CD4-positive, CD25-positive, alpha-beta regulatory T cell (primary cell): Measurements from ENCODE around the gene TTLL3. TPM values are rescaled to one million over a fixed set of nuclear protein-coding genes. Genes with fewer than 3 reads are reported as not detected.
"Not testable (repeated sequence)": the region's sequence is repeated elsewhere in the genome, so short reads cannot be mapped to it uniquely, and the experiment has no call there.

Source experiments
- ATAC-seq, 2 donors: fragments of 150-1000 bp; cut with Tn5 transposase; one replicate each; pipeline ENCODE4 v1.10.0; 2021; ENCODE audit warnings: low read depth in 2 of 2, moderate number of reproducible peaks in 2 of 2, moderate library complexity in 1 of 2
- DNase-seq, 3 donors: peaks; one replicate each; pipeline versions ENCODE4 v3.0.0 to v3.0.0-alpha.2; 2012 to 2022; ENCODE audit warnings: mixed read lengths in 1 of 3
- H3K27ac ChIP-seq: one replicate; pipeline ENCODE4 v1.7.0; 2013; ENCODE audit warnings: mild to moderate bottlenecking, low read length; ENCODE audit not compliant: insufficient read depth, poor library complexity, severe bottlenecking
- H3K27me3 ChIP-seq: one replicate; pipeline ENCODE4 v1.7.0; 2013; ENCODE audit warnings: low read length; ENCODE audit not compliant: control insufficient read depth, insufficient read depth
- H3K36me3 ChIP-seq: one replicate; pipeline ENCODE4 v1.7.0; 2013; ENCODE audit warnings: mild to moderate bottlenecking, low read length, moderate library complexity; ENCODE audit not compliant: control insufficient read depth, insufficient read depth
- H3K4me1 ChIP-seq: 2 replicates; pipeline ENCODE4 v1.7.0; 2013; ENCODE audit warnings: mild to moderate bottlenecking, low read length; ENCODE audit not compliant: insufficient read depth, control insufficient read depth, poor library complexity, severe bottlenecking
- H3K4me3 ChIP-seq: one replicate; pipeline ENCODE4 v1.7.0; 2013; ENCODE audit warnings: low read depth, mild to moderate bottlenecking, low read length, moderate library complexity
- H3K9me3 ChIP-seq, 2 experiments: 1 replicate in 1 of 2; 2 replicates in 1 of 2; pipeline ENCODE4 v1.7.0; 2013; ENCODE audit warnings: low read length in 2 of 2, mild to moderate bottlenecking in 1 of 2, moderate library complexity in 1 of 2; ENCODE audit not compliant: control insufficient read depth in 2 of 2
- H3K27ac Mint-ChIP-seq, 3 donors: one replicate each; pipeline ENCODE4 v1.8.0; 2020 to 2022; ENCODE audit warnings: mild to moderate bottlenecking in 3 of 3, mixed read lengths in 3 of 3, moderate library complexity in 2 of 3
- H3K27me3 Mint-ChIP-seq: one replicate; pipeline ENCODE4 v1.8.0; 2022; ENCODE audit warnings: mild to moderate bottlenecking, mixed read lengths
- H3K36me3 Mint-ChIP-seq: one replicate; pipeline ENCODE4 v1.8.0; 2020; ENCODE audit warnings: mixed read lengths
- H3K4me1 Mint-ChIP-seq, 4 donors: one replicate each; pipeline ENCODE4 v1.8.0; 2020 to 2022; ENCODE audit warnings: mixed read lengths in 4 of 4, mild to moderate bottlenecking in 1 of 4
- H3K4me3 Mint-ChIP-seq, 4 donors: one replicate each; pipeline ENCODE4 v1.8.0; 2020 to 2022; ENCODE audit warnings: mild to moderate bottlenecking in 4 of 4, mixed read lengths in 4 of 4, moderate library complexity in 3 of 4
- H3K9me3 Mint-ChIP-seq, 7 donors: one replicate each; pipeline ENCODE4 v1.8.0; 2020 to 2022; ENCODE audit warnings: mixed read lengths in 7 of 7, mild to moderate bottlenecking in 3 of 7, moderate library complexity in 2 of 7
- polyA plus RNA-seq, 4 donors: library from polyadenylated mRNA; unstranded; fragments of 300-500 nt; fragmentation: Illumina TruSeq; gene quantifications; one replicate each; pipeline ENCODE4 v1.2.3, GENCODE V29; 2021
- total RNA-seq: library from RNA; stranded (reverse); gene quantifications from one replicate; pipeline ENCODE4 v1.2.3, GENCODE V29; 2022

Gene TTLL3
- total and polyA plus RNA-seq, 5 donors from 2014 or later = 2.3 to 89.9 (median 3.8) TPM

- Histone ChIP-seq H3K4me3 (no peak overlapping the region), H3K9me3 (no peaks in the 10 kb centered on the region), H3K4me1 (peaks cover 8% of the 10 kb centered on the region), H3K27ac (no peak overlapping the region), H3K27me3 (no peaks in the 10 kb centered on the region), H3K36me3 (no peaks in the 10 kb centered on the region)
- no peak overlapping the region for H3K4me3 Mint-ChIP-seq
- H3K27me3 Mint-ChIP-seq = peaks cover 18% of the 10 kb centered on the region
- H3K4me1 Mint-ChIP-seq = peaks cover 0 to 8% (median 0%) of the 10 kb centered on the region in 4 donors
- DNase-seq (no peak), ATAC-seq (no peak)
- H3K9me3 Mint-ChIP-seq = no peaks in the 10 kb centered on the region
- no peaks in the 10 kb centered on the region for H3K36me3 Mint-ChIP-seq
- H3K27ac Mint-ChIP-seq = peak overlapping the region in 1 of 3 donors; percentile 69
Measured at GRCh38 chr3:9861626-9862130, 51.6 kb downstream of the TTLL3 start.

- H3K4me3 Mint-ChIP-seq = no peak overlapping the region
- H3K36me3 Mint-ChIP-seq = no peaks in the 10 kb centered on the region
Measured at GRCh38 chr3:9862391-9863057, 52.5 kb downstream of the TTLL3 start.

GRCh38 chr3:9863058-9863772 lies 53.2 kb downstream of the TTLL3 start:
- Mint-ChIP-seq H3K9me3 (no peaks in the 10 kb centered on the region), H3K4me1 (peaks cover 0 to 8% (median 0%) of the 10 kb centered on the region in 4 donors)
- ATAC-seq = no peak

More at GRCh38 chr3:9862391-9863057, 52.5 kb downstream of the TTLL3 start:
- H3K4me1 Mint-ChIP-seq = peaks cover 0 to 8% (median 0%) of the 10 kb centered on the region in 4 donors
- Histone ChIP-seq H3K27me3 (no peaks in the 10 kb centered on the region), H3K9me3 (no peaks in the 10 kb centered on the region), H3K36me3 (no peaks in the 10 kb centered on the region), H3K27ac (no peak overlapping the region), H3K4me3 (no peak overlapping the region), H3K4me1 (peaks cover 8% of the 10 kb centered on the region)
- no peak overlapping the region for H3K27ac Mint-ChIP-seq
- peak; percentile 50 to 52 for ATAC-seq
- H3K27me3 Mint-ChIP-seq = peaks cover 18% of the 10 kb centered on the region
- peak in 1 of 3 donors; percentile 10 for DNase-seq
- H3K9me3 Mint-ChIP-seq = no peaks in the 10 kb centered on the region

GRCh38 chr3:9864200-9864927 lies 54.3 kb downstream of the TTLL3 start:
- no peaks in the 10 kb centered on the region for H3K9me3 ChIP-seq
- H3K4me1 ChIP-seq = peaks cover 8% of the 10 kb centered on the region
- no peaks in the 10 kb centered on the region for H3K36me3 ChIP-seq
- no peak for ATAC-seq
- H3K4me3 ChIP-seq = no peak overlapping the region
- no peaks in the 10 kb centered on the region for H3K9me3 Mint-ChIP-seq
- H3K27ac ChIP-seq = no peak overlapping the region
- peaks cover 0 to 8% (median 0%) of the 10 kb centered on the region in 4 donors for H3K4me1 Mint-ChIP-seq
- peaks cover 18% of the 10 kb centered on the region for H3K27me3 Mint-ChIP-seq
- H3K36me3 Mint-ChIP-seq = no peaks in the 10 kb centered on the region
- H3K4me3 Mint-ChIP-seq = no peak overlapping the region
- H3K27me3 ChIP-seq = no peaks in the 10 kb centered on the region
- DNase-seq = no peak
- H3K27ac Mint-ChIP-seq = no peak overlapping the region

More at GRCh38 chr3:9863058-9863772, 53.2 kb downstream of the TTLL3 start:
- H3K36me3 Mint-ChIP-seq = no peaks in the 10 kb centered on the region
- Histone ChIP-seq H3K4me3 (no peak overlapping the region), H3K36me3 (no peaks in the 10 kb centered on the region), H3K4me1 (peaks cover 8% of the 10 kb centered on the region), H3K9me3 (no peaks in the 10 kb centered on the region), H3K27me3 (no peaks in the 10 kb centered on the region), H3K27ac (no peak overlapping the region)
- H3K27me3 Mint-ChIP-seq = peaks cover 18% of the 10 kb centered on the region
- peak overlapping the region in 1 of 4 donors; percentile 24 for H3K4me3 Mint-ChIP-seq
- H3K27ac Mint-ChIP-seq = no peak overlapping the region
- DNase-seq = no peak

GRCh38 chr3:9865125-9865637 lies 55.1 kb downstream of the TTLL3 start:
- H3K4me1 Mint-ChIP-seq, H3K4me1 ChIP-seq, H3K9me3 ChIP-seq, ATAC-seq, H3K4me3 ChIP-seq, DNase-seq, H3K4me3 Mint-ChIP-seq, H3K36me3 ChIP-seq, H3K27me3 ChIP-seq, H3K36me3 Mint-ChIP-seq, H3K9me3 Mint-ChIP-seq, H3K27ac ChIP-seq, H3K27ac Mint-ChIP-seq: not testable (repeated sequence)
- peaks cover 18% of the 10 kb centered on the region for H3K27me3 Mint-ChIP-seq

GRCh38 chr3:9866639-9867038 lies 56.6 kb downstream of the TTLL3 start:
- ATAC-seq (no peak), DNase-seq (no peak)
- Mint-ChIP-seq H3K27me3 (peaks cover 13% of the 10 kb centered on the region), H3K4me1 (peaks cover 0 to 8% (median 0%) of the 10 kb centered on the region in 4 donors), H3K4me3 (no peak overlapping the region), H3K9me3 (no peaks in the 10 kb centered on the region), H3K36me3 (no peaks in the 10 kb centered on the region), H3K27ac (no peak overlapping the region)
- Histone ChIP-seq H3K4me3 (no peak overlapping the region), H3K4me1 (peaks cover 8% of the 10 kb centered on the region), H3K9me3 (no peaks in the 10 kb centered on the region), H3K36me3 (no peaks in the 10 kb centered on the region), H3K27ac (no peak overlapping the region), H3K27me3 (no peaks in the 10 kb centered on the region)

- Histone ChIP-seq H3K9me3 (no peaks in the 10 kb centered on the region), H3K27ac (no peak overlapping the region), H3K4me1 (peaks cover 8% of the 10 kb centered on the region), H3K36me3 (no peaks in the 10 kb centered on the region), H3K27me3 (no peaks in the 10 kb centered on the region), H3K4me3 (no peak overlapping the region)
- H3K36me3 Mint-ChIP-seq = no peaks in the 10 kb centered on the region
- H3K9me3 Mint-ChIP-seq = no peaks in the 10 kb centered on the region
- peaks cover 8% of the 10 kb centered on the region for H3K27me3 Mint-ChIP-seq
- peak overlapping the region in 1 of 4 donors; percentile 51 for H3K4me3 Mint-ChIP-seq
- peaks cover 0 to 5% (median 0%) of the 10 kb centered on the region in 4 donors for H3K4me1 Mint-ChIP-seq
- H3K27ac Mint-ChIP-seq = no peak overlapping the region
- DNase-seq = no peak
- no peak for ATAC-seq
Measured at GRCh38 chr3:9867106-9867505, 57.0 kb downstream of the TTLL3 start.
